ENCODE measurements around the gene GPRIN3. TPM values are rescaled to one million over a fixed set of nuclear protein-coding genes. Genes with fewer than 3 reads are reported as not detected.
"Not testable (repeated sequence)": the region's sequence is repeated elsewhere in the genome, so short reads cannot be mapped to it uniquely, and the experiment has no call there.

The GPRIN3 gene
- total RNA-seq, 1 donor from 2014 or later = 3.5 TPM

DNA sequence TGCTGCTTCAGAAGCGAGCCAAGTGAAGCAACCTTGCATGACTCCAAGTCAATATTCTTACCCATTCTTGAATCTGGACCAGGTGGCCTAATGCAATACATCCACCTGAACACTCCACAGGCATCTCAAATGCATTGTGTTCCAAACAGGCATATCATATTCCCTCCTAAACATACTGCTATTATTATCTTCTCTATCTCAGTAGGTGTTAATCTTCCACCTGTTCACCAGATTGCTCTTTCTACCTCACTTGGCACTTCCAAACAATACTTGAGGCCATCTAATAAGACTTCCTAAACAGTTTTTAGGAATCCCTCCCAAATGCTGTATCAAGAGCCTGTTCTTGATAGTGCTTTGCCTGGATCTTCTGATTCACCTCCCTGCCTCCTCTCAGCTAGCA lies 90.7 kb downstream of the GPRIN3 start:
- no peak for DNase-seq (ENCODE audit: low read depth)

DNA sequence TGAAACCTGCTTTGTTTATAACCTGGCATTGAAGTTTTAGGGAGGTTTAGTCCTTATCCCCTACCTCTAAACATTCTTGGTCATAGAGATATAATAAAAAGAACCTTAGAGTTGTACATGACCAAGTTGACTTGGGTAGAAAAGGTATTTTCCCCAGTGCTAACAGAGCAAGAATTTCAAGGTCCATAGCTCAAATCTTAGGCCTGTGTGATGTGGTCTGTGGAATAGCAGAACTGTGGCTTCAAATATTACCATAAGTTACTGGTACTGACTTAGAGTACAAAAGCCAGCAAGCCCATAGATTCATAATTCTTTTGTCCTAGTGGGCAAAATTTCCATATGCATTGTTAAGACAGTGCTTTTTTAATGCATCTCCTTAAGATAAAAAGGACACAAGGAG lies 91.2 kb downstream of the GPRIN3 start:
- no peak for DNase-seq (ENCODE audit: low read depth)

DNA sequence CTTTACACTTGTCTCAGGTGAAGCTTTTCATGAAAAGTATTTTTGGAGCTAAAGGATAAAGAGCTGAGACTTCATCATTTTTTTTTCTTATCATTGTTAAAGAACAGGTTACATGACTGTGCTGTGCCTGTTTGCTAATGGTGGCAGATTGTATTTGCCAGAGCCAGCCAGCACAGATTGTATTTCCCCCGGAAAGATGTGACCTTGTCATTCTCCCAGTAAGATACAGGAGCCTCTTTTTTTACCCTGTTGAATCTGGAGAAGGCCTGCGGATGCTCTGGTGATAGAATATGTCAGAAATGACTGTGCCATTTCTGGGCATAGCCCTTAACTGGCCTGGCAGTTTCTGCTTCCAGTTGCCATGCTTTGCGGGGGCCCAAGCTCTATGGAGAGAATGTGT lies 91.9 kb downstream of the GPRIN3 start:
- DNase-seq (ENCODE audit: low read depth) = no peak

DNA sequence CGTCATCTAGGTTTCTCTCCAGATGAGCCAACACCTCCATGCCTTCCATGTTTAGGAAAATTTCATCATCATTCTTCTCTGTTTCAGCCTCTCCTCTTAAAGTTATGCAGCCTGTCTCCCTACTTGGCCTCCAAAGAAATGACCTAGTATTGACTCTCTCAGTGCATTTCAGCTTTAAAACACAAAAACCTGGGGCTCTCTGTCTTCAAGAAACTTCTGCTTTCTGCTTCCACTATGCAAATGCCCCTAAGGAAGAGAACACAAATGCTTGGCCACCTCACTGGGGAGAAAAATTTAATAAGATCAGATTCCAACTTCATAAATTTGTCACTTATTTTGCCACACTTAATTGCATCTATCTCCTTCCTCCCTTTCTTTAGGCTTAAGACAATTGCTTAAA lies 93.3 kb downstream of the GPRIN3 start:
- DNase-seq (ENCODE audit: low read depth) = no peak

DNA sequence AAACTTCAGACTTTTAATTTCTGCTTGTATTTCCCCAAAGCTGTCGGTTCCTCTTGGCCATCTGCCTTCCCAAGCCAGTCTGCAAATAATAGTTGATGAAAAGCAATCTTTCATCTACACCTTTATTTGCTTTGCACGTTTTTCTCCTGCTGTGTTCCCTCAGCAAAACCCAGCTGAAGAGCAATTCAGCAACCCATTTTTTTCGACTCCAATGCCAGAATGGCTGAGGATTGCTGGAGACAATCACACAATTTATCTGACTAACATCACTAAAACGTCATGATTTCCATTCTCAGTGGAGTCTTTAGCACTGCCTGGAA lies 94.3 kb downstream of the GPRIN3 start:
- DNase-seq (ENCODE audit: low read depth) = no peak

DNA sequence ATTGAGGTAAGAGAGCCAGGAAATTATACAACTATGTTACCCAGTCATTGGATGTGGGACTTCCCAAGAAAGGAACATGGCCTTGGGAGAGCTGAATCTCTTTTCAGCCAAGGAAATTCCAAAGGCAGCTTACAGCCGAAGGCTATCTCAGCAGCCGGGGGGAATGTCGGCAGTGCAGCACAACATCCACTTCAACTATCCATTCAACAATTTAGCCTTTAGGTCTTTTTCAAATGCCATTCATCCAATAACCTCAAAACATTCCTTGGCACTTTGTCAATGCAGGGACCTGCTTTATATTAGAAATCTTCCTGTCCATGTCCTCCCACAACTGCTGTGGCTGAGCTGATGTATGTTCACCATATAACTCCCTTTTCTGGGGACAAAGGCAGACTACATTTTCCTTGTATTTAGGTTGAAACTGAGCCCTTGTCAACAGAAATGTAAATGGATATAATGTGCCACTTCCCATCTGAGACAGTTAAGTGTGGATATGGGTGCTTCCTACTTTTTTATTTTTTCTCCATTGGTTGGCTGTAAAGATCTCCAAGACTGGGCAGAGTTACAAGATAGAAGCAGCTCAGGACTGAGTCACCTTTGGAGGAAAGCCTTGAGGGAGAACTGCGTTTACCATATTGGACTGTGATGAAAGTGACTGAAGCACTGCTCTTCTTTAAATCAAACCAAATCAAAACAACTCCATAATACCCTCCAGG lies 94.8 kb downstream of the GPRIN3 start:
- DNase-seq (ENCODE audit: low read depth) = no peak

DNA sequence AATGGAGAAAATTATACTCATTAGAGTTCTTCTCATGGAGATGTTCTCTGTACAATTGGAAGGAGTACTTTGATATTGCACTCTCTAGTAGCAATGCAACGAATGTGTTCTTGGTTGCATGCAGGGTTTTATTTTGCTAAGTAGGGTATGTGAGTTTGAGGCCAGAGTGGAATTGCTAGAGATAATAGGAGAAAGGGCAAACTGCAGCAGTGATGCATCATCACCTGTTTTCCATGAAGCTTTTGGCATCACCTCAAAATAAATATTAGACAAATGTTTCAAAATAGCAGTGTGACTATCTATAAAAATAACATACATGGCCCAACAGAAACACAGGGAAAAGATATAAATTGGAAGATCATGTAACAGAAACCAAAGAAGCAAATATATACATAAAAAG lies 103.0 kb downstream of the GPRIN3 start:
- no peak for DNase-seq (ENCODE audit: low read depth)

DNA sequence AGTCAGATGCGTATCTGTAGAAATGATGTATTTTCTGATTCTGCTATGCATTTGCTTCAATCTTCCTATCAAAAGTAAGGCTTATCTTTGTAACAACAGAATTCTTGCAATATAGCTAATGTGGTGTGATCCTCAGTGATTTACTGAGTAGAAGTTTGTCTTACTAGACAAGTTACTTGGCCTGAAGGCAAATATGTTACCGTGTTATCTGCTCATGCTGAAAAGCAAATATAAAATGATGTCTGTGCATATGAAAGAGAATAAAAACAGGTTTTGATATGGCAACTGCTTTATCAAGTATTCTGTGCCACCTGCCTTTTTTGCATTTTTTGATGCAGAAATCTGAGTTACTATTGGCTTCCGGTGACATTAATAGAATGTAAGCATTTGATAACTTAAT lies 103.7 kb downstream of the GPRIN3 start:
- no peak for DNase-seq (ENCODE audit: low read depth)

DNA sequence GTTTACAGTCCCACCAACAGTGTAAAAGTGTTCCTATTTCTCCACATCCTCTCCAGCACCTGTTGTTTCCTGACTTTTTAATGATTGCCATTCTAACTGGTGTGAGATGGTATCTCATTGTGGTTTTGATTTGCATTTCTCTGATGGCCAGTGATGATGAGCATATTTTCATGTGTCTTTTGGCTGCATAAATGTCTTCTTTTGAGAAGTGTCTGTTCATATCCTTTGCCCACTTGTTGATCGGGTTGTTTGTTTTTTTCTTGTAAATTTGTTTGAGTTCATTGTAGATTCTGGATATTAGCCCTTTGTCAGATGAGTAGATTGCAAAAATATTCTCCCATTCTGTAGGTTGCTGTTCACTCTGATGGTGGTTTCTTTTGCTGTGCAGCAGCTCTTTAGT lies 108.2 kb downstream of the GPRIN3 start:
- not testable (repeated sequence) for DNase-seq (ENCODE audit: low read depth)

DNA sequence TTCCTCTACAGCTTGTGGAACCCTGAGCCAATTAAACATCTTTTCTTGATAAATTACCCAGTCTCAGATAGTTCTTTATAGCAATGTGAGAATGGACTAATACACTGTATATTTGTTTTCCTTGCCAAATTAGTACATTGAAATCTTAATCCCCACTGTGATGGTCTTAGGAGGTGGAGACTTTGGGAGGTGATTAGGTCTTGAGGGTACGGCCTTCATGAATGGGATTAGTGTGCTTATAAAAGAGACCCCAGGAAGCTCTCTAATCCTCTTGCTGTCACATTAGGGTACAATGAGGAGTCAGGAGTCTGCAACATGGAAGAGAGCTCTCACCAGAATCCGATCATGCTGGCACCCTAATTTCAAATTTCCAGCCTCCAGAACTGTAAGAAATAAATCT lies 109.7 kb downstream of the GPRIN3 start:
- no peak for DNase-seq (ENCODE audit: low read depth)

DNA sequence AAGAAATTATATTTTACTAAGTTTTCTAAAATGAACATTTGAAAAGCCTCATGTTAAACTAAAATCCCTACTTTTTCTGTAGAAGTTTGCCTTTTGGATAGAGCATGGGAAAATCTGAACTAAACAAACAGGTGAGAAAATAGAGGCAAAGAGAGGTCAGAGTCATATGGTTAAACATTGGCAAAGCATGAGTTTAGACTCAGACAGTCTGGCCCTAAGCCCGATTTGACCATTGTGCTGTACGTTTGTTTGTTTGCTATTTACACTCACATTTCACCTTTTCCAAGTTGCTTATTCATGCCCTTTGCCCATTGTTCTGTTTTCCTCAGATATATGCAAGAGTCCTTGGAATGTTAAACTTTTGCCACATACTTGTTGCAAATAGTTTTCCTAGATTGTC lies 110.9 kb downstream of the GPRIN3 start:
- DNase-seq (ENCODE audit: low read depth) = peak; percentile 91

DNA sequence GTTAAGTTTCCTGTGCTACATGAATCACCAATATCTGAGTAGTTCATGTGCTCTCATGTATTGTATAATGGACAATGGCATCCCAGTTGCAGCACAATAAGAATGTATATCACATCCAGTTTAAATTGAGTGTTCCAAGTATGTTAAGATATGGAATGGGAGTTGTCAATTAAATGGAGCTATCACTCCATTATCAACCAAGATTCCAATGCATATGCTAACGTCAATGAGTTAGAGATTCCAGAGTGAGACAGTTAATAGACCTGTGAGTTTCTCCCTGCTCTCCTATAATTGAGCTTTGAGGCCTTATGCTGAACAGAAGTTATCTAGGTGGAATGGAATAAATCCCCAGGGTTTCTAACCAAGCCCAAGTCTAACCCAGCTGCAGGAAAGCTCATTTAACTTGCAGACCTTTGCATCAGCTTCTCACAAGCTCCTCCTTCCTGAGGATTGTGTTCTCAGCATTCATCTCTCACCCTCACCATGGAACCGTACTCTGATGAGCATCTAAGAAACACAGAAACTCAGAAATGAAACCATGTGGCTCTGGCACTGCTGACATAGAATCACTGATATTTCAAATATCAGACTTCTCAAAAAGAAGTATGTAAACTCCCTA lies 111.4 kb downstream of the GPRIN3 start:
- DNase-seq (ENCODE audit: low read depth) = peak; percentile 59

DNA sequence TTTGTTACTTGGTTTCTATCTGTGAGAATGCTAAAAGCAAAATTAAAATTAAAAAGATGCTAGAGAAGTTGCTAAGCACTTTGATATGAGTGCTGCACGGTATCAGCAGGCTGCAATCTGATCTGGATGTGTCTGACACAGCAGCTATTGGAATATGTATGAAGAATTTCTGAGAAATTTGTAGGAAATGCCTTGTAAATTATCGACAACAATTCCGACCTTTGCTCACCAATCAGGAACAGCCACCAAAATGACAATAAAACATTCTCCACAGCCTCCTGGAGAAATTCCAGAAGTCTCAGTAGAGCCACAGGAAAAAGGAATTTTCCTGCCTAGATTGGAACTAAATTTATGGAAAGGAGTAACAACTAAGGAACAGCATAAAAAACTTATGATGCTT lies 113.8 kb downstream of the GPRIN3 start:
- peak; percentile 83 for DNase-seq (ENCODE audit: low read depth)

Other genes starting within 250 kb of the GPRIN3 start
- 4.5 and 11.1 TPM in 2 replicates for gene TIGD2, start 196.3 kb downstream of the GPRIN3 start, total RNA-seq

All from renal cortical epithelial cell (primary cell).